ENCODE measurements around the gene STX2.

DNA sequence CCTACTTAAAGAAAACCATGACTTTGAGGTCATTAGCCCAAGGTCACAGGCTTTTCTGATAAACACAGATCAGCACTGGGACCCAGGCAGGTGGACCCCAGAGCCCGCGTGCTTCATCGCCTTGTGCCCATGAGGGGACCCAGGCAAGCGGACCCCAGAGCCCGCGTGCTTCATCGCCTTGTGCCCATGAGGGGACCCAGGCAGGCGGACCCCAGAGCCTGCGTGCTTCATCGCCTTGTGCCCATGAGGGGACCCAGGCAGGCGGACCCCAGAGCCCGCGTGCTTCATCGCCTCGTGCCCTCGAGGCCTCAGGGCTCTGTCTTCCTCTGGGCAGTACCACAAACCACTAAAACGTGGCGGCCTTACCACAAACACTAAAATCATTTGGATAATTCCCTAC is 31.7 kb downstream of the STX2 start:
- TF ChIP-seq, protein P1, sequence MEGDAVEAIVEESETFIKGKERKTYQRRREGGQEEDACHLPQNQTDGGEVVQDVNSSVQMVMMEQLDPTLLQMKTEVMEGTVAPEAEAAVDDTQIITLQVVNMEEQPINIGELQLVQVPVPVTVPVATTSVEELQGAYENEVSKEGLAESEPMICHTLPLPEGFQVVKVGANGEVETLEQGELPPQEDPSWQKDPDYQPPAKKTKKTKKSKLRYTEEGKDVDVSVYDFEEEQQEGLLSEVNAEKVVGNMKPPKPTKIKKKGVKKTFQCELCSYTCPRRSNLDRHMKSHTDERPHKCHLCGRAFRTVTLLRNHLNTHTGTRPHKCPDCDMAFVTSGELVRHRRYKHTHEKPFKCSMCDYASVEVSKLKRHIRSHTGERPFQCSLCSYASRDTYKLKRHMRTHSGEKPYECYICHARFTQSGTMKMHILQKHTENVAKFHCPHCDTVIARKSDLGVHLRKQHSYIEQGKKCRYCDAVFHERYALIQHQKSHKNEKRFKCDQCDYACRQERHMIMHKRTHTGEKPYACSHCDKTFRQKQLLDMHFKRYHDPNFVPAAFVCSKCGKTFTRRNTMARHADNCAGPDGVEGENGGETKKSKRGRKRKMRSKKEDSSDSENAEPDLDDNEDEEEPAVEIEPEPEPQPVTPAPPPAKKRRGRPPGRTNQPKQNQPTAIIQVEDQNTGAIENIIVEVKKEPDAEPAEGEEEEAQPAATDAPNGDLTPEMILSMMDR (IDR thresholded peaks at IDR 0.05; ENCODE audit: poor library complexity, severe bottlenecking), result no peak
- TF ChIP-seq EZH2 (IDR thresholded peaks at IDR 0.05; ENCODE audit: borderline replicate concordance, insufficient read depth, low read length, poor library complexity, severe bottlenecking), result no peak
